Mononuclear cell (primary cell): ENCODE measurements around the gene TMEM223. TPM values are rescaled to one million over a fixed set of nuclear protein-coding genes. Genes with fewer than 3 reads are reported as not detected.
"Not testable (repeated sequence)": the region's sequence is repeated elsewhere in the genome, so short reads cannot be mapped to it uniquely, and the experiment has no call there.

Experiments
- H3K27me3 ChIP-seq: 2 replicates; pipeline ENCODE4 v1.6.0; 2011; ENCODE audit warnings: low read length, control low read depth; ENCODE audit not compliant: insufficient read depth
- H3K4me1 ChIP-seq: 2 replicates; pipeline ENCODE4 v1.5.1; 2011; ENCODE audit warnings: mild to moderate bottlenecking, low read length, control low read depth; ENCODE audit not compliant: insufficient read depth
- H3K4me3 ChIP-seq: 2 replicates; pipeline ENCODE4 v1.5.1; 2011; ENCODE audit warnings: mild to moderate bottlenecking, low read length, moderate library complexity
- H3K9me3 ChIP-seq: 2 replicates; pipeline ENCODE4 v1.5.1; 2011; ENCODE audit warnings: low read depth, mild to moderate bottlenecking, control low read depth, low read length
- total RNA-seq: library from RNA; depleted of rRNA; stranded (reverse); fragments of >200 nt; gene quantifications from one replicate; pipeline ENCODE4 v1.2.3, GENCODE V29; 2012

Gene TMEM223, protein sequence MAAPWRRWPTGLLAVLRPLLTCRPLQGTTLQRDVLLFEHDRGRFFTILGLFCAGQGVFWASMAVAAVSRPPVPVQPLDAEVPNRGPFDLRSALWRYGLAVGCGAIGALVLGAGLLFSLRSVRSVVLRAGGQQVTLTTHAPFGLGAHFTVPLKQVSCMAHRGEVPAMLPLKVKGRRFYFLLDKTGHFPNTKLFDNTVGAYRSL
- total RNA-seq = 8.5 TPM

DNA sequence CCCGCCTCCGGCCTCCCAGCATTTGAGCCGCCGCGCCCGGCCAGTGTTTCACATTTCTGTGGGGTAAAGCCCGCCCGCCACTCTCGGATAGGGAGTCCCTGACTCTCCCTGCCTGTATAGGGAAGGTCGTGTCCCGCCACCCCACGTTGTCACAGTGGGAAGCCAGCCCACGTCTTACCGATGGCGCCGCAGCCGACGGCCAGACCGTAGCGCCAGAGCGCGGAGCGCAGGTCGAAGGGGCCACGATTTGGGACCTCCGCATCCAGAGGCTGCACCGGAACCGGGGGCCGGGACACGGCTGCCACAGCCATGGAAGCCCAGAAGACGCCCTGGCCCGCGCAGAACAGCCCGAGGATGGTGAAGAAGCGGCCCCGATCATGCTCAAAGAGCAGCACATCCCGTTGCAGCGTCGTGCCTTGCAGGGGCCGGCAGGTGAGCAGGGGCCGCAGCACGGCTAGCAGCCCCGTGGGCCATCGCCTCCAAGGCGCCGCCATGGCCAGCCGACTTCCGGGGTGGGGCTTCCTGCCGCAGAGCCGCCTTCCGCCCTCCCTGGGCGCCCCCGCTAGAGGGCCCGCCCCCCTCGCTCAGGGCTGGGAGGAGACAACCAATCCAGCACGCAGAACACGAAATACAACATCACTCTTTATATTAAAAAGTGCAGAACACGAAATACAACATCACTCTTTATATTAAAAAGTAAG lies at the start of gene TMEM223:
TMEM223 (minus strand) TSS at position 506 of the 701 bp plus-strand sequence; CDS start at position 494, 12 bp downstream.
- H3K4me3 ChIP-seq = peak within 1 kb of the TSS; percentile 85
- H3K27me3 ChIP-seq = no peaks in the 10 kb centered on the region
- no peaks in the 10 kb centered on the region for H3K9me3 ChIP-seq
- H3K4me1 ChIP-seq = peaks cover 48% of the 10 kb centered on the region

DNA sequence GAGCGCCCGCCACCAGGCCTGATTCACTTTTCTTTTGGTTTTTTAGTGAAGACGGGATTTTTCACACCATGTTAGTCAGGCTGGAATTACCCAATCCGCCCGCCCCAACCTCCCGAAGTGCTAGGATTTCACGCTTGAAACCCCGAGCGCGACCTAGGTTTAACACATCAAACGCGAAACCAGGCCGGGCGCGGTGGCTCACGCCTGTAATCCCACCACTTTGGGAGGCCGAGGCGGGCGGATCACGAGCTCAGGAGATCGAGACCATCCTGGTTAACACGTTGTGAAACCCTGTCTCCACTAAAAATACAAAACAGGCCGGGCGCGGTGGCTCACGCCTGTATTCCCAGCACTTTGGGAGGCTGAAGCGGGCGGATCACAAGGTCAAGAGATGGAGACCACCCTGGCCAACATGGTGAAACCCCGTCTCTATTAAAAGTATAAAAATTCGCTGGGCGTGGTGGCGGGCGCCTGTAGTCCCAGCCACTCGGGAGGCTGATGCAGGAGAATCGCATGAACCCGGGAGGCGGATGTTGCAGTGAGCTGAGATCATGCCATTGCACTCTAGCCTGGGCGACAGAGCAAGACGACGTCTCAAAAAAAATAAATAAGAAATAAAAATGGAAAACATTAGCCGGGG lies 49.0 kb upstream of the TMEM223 start:
- H3K4me1 ChIP-seq = peaks cover 34% of the 10 kb centered on the region
- not testable (repeated sequence) for H3K9me3 ChIP-seq, H3K27me3 ChIP-seq
- peak overlapping the region; percentile 66 for H3K4me3 ChIP-seq

DNA sequence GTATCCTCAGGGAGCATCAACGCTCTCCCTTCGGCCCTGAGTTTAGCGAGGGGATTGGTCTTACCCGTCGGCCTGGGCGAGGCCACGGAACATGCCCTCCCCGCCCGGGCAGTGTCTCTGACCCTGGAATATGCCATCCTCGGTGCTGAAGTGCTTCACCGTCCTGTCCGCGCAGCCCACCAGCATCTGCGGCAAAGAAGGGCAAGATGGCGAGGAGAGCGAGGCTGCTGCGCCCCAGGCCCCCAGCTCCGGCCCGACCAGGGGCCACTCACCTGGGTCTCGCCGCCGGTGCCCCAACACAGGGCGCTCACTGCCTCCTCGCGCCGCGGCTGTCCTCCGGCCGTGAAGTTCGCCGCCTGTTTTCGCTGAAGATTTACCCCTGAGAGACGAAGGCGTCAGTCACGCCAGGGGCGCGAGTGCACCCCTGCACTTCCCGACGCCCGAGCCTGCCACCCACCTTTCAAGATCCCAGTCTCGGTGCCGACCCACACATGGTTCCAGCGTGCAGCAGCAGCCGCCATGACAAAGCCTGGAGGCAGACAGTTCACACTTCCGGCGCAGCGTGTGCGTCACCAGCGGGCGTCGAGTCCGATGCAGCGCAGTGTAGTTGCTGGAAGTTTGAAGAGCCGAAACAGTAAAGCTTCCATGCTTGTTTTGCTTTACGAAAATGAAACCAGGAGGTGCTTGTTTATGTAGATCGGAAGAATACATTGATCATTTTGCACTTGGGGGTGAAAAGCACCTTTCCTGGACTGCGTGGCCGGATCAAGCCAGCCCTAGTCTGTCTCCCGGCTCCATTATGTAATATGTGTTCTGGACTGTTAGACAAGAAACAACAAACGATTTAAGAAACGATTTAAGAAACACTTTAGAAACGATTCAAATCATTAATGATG lies 47.5 kb upstream of the TMEM223 start, which contains the start of gene WDR74:
WDR74 (minus strand) TSS at position 541 of the 896 bp plus-strand sequence; CDS start at position 521, 20 bp downstream.
- Histone ChIP-seq H3K9me3 (no peaks in the 10 kb centered on the region), H3K4me3 (peak within 1 kb of the TSS; percentile 66), H3K4me1 (peaks cover 34% of the 10 kb centered on the region), H3K27me3 (no peaks in the 10 kb centered on the region)

DNA sequence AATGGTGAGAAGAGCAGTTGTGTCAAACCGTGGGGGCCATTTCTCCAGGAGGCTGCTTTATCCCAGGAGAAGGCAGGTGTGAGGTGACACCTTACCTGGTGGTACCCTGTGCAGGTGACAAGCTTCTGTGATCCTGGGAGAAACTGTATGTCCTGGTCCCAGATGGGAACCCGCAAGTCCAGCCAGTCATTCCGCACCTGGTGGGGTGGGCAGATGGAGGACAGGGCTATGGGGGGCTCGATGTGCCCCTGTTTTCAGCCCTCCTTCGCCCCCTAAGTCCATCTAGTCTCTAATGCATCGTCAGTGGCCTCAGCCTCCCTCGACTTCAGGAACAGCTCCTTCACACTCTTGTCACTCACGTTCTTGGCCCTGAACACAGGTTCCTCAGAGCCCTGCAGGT lies 43.5 kb upstream of the TMEM223 start:
- Histone ChIP-seq H3K9me3 (no peaks in the 10 kb centered on the region), H3K27me3 (no peaks in the 10 kb centered on the region), H3K4me1 (peaks cover 39% of the 10 kb centered on the region), H3K4me3 (no peak overlapping the region)

DNA sequence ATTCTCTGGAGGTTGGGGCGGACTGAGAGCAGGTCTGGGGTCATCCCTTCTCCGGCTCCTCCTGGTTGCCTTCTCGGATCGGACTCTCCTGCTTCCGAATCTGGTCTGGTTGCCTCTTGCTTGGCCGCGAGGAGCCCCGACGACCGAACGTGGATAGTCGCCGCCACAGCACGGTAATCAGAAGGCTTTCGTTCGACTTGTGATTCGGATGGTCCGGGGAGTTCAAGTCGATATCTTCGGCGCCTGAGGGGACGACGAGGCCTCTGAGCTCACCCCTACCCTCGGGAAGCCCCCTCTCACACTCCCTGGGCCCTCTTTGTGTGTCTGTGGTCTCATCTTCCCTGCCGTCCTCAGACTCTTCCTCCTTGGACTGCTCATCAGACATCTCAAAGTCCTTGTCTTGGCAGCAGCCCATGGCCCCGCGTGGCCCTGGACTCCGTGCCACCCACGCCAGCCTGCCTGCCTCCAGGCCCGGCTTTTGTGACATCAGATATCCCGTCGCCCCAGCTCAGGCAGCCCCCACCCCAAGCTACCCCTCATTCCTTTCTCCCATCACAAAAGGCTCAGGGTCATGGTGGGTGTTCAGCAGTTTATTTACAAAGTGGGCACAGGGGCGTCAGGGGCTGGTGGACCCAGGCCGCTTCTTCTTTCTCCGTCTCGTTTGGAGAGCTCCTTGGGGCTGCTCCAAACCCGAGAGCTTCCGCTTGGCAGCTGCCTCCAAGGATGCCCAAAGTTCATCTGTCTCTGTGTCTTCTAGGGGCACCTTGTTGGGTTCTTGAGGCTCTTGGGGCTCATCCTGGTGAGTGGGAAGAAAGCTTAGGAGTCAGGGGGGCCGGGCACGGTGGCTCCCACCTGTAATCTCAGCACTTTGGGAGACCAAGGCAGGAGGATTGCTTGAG lies 40.8 kb upstream of the TMEM223 start, which contains the start of gene TEX54:
TEX54 (minus strand) TSS at position 506 of the 899 bp plus-strand sequence.
- H3K4me1 ChIP-seq = peaks cover 38% of the 10 kb centered on the region
- peak within 1 kb of the TSS; percentile 94 for H3K4me3 ChIP-seq
- H3K9me3 ChIP-seq = no peaks in the 10 kb centered on the region
- no peaks in the 10 kb centered on the region for H3K27me3 ChIP-seq

DNA sequence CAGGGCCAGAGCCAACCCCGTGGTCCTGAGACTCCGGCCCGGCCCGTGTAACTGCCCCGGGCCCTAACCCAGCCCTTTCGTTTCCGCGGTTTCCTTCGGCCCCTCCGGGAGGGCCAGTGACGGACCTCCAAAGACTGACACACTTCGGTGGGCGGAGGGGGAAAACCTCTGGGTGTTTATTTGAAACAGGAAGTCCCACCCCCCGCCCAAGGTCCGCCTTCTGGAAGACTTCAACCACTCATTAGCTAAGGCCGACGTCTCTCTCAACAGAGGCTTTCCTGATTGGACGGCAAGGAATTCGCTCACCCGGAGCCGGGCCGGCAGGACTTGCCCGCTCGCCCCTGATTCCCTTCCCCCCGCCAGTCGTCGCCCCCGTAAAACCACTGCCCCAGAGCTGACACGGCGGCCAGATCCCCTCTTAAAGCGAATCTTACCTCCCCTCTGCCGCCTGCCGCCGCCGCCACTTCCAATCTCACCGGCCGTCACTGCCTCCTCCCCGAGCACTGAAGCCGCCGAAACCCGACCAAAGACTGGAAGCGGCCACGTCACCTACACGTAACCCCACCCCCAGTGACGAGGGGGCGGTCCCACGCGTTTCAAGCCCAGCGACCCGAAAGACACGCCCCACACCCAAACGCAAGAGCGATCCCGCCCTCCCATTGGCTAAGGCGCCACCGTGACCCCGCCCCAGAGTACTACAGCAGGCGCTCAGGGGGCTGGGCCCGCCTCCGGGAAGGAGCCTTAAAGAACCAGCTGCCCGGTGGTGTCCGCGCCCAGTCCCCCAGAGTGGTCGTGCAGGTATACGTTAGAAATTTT lies 39.9 kb upstream of the TMEM223 start, which contains the start of gene STX5:
STX5 (minus strand) TSS at position 532 of the 816 bp plus-strand sequence. CDS start 808 bp downstream, outside the sequence.
- H3K4me3 ChIP-seq = peak within 1 kb of the TSS; percentile 94
- H3K27me3 ChIP-seq = no peaks in the 10 kb centered on the region
- no peaks in the 10 kb centered on the region for H3K9me3 ChIP-seq
- H3K4me1 ChIP-seq = peaks cover 38% of the 10 kb centered on the region

DNA sequence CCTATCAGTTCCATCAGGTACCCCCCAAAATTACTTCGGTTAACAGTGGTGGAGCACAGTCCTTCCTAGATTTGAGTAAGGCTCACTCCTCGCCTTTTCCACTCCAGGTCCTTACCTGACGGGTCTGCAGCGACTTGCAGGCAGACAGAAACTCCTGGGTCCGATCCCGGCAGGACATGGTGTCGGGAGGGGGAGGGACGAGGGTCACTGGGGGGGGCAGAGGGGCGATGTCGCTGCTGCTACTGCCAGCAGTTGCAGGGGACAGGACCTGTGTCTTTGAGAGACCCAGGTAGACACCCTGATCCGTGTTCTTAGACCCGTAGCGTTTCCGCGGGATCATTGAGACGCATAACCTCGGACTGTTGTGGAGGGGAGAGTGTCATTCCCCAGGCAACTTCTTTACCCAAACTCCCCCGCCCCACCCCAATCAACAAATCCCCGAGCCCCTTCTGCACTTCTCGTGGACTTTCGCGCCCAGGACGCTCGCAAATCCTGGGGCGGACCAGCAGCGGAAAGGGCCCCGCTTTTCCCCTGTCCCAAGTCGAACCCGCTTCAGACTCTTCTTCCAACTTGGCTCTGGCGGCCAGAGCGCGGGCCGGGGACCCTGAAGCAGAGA lies 39.2 kb upstream of the TMEM223 start:
- Histone ChIP-seq H3K27me3 (no peaks in the 10 kb centered on the region), H3K4me3 (peak overlapping the region; percentile 94), H3K9me3 (no peaks in the 10 kb centered on the region), H3K4me1 (peaks cover 38% of the 10 kb centered on the region)

DNA sequence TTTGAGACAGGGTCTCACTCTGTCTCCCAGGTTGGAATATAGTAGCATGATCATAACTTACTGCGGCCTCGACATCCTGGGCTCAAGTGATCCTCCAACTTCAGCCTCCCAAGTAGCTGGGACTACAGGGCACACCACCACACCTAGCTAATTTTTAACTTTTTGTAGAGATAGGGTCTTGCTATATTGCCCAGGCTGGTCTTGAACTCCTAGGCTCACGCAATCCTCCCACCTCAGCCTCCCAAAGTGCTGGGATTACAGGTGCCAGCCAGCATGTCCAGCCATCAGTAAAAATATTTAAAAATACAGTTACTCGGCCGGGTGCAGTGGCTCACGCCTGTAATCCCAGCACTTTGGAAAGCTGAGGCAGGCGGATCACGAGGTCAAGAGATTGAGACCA lies 36.3 kb upstream of the TMEM223 start:
- not testable (repeated sequence) for H3K4me3 ChIP-seq, H3K9me3 ChIP-seq, H3K27me3 ChIP-seq
- H3K4me1 ChIP-seq = peaks cover 30% of the 10 kb centered on the region

DNA sequence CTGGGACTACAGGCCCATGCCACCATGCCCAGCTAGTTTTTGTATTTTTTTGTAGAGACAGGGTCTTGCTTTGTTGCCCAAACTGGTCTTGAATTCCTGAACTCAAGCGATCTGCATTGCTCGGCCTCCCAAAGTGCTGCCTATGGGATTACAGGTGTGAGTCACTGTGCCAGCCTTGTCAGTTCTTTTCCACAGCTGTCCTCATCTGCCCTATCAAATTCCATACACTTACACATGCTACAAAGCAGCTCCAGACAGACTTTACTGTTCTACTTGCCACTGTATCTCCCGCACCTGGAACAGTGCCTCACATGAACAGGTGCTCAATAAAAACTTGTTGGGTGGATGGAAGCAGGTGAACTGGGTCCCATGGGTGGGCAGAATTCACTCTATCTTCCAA lies 31.9 kb upstream of the TMEM223 start:
- Histone ChIP-seq H3K4me3 (no peak overlapping the region), H3K9me3 (no peaks in the 10 kb centered on the region), H3K4me1 (no peaks in the 10 kb centered on the region), H3K27me3 (no peaks in the 10 kb centered on the region)

DNA sequence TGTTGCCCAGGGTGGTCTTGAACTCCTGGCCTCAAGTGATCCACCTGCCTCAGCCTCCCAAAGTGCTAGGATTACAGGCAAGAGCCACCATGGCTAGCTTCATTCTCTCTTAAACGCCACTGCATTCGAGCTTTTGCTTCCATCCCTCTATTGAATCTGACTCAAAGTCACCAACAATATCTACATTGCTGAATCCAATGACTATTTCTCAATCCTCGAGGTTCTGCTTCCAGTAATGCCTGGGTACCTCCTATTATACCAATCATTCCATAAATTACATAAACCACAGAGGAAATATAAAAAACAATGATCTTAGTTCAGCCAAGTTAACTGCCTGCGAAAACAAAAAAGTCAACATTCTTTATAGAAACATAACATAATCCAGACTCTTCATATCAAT lies 25.3 kb upstream of the TMEM223 start:
- H3K9me3 ChIP-seq = no peaks in the 10 kb centered on the region
- no peaks in the 10 kb centered on the region for H3K27me3 ChIP-seq
- H3K4me1 ChIP-seq = peaks cover 39% of the 10 kb centered on the region
- H3K4me3 ChIP-seq = no peak overlapping the region

DNA sequence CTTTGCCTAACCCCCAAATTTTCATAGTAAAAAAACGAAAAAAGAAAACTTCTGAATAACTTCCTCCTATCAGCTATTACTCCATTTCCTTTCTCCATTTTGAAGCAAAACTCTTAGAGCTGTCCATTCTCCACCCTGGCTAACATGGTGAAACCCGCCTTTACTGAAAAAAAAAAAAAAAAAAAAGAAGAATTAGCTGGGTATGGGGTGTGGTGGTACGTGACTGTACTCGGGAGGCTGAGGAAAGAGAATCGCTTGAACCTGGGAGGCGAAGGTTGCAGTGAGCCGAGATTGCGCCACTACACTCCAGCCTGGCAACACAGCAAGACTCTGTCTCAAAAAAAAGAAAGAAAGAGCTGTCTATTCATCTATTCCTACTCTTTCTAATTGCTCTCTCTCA lies 24.8 kb upstream of the TMEM223 start:
- H3K4me3 ChIP-seq = no peak overlapping the region
- H3K9me3 ChIP-seq = no peaks in the 10 kb centered on the region
- no peaks in the 10 kb centered on the region for H3K27me3 ChIP-seq
- peaks cover 39% of the 10 kb centered on the region for H3K4me1 ChIP-seq

DNA sequence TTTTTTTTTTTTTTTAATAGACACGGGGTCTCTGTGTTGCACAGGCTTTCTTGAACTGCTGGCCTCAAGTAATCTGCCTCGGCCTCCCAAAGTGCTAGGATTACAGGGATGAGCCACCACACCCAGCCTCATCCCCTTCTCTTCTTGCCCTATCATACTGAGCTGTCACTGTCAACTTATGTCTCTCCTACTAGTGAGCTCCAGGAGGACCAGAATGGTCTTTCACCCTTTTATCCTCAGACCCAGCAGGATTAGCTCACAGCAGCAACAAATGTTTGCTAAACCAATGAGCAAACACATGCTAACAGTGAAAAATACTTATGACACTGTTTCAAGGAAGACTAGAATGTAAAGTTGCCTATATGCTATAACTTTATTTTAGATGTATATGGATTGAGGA lies 19.9 kb upstream of the TMEM223 start:
- peaks cover 39% of the 10 kb centered on the region for H3K4me1 ChIP-seq
- H3K27me3 ChIP-seq = no peaks in the 10 kb centered on the region
- H3K4me3 ChIP-seq = no peak overlapping the region
- no peaks in the 10 kb centered on the region for H3K9me3 ChIP-seq

DNA sequence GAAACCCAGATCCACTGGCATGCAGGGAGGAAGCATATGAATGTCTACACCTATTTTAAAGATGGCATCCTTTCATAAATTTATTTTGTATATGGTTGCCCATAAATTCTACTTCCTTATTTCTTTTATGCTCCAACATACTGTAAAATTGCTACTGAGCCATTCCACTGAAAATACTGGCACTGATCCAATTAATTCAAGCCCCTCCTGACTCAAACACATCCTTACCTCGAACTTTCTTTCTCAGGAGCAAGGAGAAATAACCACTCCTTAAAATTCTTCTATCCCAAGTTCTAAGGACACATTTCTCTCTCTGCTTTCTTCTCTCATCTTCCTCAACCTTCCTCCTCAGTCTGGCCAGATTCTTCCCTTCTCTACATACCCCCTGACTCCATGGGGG lies 18.9 kb upstream of the TMEM223 start:
- H3K4me3 ChIP-seq = no peak overlapping the region
- H3K27me3 ChIP-seq = no peaks in the 10 kb centered on the region
- H3K9me3 ChIP-seq = no peaks in the 10 kb centered on the region
- peaks cover 40% of the 10 kb centered on the region for H3K4me1 ChIP-seq
